Neural cell (in vitro differentiated cells): ENCODE data around the gene FOXJ3.

Experiments used
- CTCF ChIP-seq: fragments of 450-650 bp; IDR thresholded peaks from 2 replicates; pipeline ENCODE4 v1.5.1; 2014; ENCODE audit warnings: antibody characterized with exemption, mild to moderate bottlenecking, moderate library complexity; ENCODE audit not compliant: poor library complexity, severe bottlenecking
- RAD21 ChIP-seq: fragments of 450-650 bp; conservative IDR thresholded peaks from 2 replicates; pipeline ENCODE4 v1.6.1; 2014; ENCODE audit warnings: antibody characterized with exemption, mild to moderate bottlenecking, moderate library complexity

- TF ChIP-seq CTCF (no peak), RAD21 (no peak)
Measured at GRCh38 chr1:42364089-42364488, 29.1 kb upstream of the FOXJ3 start.
